ENCODE results near the gene ATP13A1.

Gene ATP13A1

DNA sequence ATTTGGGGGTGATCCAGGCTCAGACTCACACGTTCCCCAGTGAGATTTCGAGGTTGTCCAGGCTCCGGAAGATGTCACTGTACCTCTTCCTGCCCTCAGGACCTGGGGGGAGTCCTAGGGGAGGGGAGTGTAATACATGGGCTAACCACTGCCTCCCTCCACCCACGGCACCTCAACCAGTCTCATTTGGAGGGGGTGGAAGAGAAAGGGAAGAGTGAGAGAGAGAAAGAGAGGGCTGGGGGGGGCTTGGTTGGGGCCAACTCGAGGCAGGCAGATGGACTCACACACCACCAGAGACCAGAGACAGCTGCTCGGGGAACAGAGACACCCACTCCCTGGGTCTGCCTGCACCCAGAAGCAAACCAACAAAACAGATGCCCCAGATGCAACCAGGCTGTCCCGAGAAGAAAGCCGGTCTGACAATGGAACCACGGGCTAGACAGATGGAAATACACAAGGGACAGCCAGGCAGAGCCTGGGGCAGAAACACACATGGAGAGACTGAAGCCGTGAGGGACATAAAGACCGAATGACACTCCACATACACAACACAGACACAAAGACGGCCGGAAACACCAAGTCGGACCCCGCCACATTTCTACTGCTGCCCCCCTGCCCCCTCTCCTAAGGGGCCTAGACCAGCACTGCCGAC, 20.8 kb downstream of the ATP13A1 start:
- DNase-seq, result peak; percentile 58

DNA sequence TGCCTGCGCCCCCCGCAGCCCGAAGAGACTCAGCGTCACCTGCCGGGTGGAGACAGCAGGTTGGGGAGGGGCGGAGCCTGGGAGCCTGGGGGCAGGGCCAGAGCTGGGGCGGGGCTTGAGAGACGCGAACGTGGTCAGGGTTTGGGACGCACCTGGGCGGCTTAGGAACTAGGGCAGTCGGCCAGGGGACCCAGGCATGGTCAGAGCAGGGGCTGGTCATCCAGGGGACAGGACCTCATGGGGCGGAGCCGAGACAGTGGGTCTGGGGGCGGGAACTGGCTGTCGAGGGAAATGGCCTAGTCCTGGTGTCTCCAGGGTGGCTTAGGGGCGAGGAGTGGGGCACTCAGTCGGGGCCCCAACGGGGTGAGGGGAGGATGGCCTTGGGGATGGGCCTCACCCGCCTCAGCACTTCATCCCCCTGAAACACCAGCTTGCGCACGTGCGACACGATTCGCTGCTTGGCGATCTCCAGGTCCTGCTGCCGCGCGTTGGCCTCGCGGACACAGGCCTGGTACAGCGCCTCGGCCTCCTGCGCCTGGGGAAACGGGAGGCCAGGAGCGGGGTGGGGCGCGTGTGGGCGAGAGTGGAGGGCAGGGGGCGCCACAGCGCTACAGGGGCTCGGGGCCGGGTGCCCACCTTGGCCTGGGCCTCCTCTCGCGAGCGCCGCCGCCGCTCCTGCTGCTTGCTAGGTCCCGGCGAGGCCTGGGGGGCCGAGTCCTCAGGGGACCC, 25.8 kb downstream of the ATP13A1 start:
- no peak for DNase-seq

DNA sequence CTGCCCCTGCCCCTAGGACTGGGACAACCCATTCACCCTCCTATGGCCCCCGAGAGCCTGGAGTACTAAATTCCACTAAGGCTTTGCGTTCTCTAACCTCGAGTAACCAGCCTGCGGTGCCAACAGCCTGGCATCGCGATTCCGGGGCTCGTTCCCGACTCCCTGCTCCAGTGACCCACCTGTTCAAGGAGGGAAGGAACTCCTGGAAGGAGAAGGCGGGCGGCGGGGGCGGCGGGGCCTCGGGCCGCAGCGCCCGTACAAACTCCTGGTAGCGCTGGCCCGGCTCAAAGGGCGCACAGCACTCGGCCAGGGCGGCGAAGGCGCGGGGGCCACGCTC, 26.3 kb downstream of the ATP13A1 start:
- no peak for DNase-seq

DNA sequence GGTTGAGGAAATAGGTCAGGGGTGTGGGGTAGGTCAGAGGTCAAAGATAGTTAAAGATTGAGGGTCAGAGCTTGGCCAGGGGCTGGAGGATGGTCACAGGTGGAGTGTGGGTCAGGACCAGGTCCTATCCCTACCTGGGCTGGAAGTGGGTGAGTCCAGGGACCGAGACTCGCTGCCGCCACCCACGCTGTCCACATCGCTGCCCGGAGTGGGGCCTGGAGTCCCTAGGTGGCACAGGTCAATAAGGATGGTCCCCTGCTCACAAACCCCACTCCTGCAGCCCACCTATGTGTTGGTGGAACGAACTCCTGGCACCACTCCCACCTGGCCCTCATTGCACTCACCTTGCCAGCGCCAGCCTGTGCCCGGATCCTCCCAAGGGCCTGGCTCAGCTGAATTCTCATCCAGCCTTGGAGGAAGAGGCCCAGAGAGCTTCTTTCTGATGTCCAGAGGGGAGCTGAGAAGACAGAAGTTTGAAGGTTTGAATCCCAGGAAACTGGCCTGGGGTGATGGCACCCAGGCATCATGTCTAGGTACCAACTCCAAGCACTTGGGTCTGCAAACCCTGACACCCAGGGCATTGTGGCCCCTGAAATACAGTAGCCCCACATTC, 26.8 kb downstream of the ATP13A1 start:
- no peak for DNase-seq

DNA sequence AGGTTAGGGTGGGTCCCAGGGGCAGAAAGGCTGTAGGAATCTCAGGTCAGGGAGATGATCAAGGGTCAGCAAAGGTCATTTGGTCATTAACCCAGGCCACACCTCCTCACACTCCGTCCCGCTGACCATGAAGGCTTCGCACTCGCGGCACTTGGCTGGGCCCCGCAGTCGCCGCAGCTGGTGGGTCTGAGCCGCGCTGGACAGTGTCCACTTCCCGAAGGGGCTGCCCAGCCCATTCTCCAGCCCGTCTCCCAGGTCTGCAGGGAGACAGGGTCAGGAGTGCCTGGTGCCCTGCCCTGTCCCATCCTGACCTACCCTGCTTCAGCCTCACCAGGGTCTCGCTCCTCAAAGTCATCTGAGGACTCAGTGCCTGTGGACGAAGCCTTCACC, 28.2 kb downstream of the ATP13A1 start:
- DNase-seq, result no peak

GRCh38 chr19:19634516-19635312, 28.8 kb downstream of the ATP13A1 start:
- no peak for DNase-seq

DNA sequence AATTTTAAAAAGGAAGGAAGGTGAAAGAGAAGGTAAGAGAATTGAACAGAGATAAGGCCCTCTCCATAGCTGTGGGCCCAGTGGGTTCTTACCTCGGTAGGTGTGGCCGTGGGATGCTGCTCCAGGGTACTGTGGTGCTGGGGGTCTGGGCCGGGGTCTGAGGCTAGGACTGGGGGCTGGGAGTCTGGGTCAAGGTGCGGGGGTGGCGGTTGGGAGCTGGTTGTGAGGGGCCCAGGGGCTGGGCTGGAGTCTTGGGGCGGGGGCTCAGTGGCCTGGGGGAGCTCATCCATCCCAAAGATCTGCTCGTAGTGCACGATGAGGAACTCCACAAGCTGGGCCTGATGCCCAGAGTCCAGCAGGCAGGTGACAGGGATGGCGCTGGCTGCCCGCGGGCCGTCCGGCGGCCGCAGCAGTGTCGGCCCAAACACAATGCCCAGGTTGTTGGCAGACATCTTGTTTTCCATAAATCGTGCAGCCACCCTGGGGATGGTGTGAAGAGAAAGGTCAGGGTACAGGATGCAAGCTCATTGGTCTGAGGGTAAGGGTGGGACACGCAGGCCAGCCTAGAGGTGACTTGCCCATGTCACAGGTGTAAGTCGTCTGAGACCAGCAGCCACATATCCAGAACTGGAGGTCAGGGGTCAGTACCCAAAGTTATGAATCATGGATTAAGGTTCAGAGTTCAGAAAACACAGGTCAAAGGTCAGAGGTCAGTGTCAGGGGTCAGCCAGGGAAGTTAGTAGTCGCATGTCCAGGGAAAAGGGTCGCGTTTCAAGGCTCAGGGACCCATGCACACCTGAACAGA, 29.6 kb downstream of the ATP13A1 start:
- DNase-seq, result no peak

DNA sequence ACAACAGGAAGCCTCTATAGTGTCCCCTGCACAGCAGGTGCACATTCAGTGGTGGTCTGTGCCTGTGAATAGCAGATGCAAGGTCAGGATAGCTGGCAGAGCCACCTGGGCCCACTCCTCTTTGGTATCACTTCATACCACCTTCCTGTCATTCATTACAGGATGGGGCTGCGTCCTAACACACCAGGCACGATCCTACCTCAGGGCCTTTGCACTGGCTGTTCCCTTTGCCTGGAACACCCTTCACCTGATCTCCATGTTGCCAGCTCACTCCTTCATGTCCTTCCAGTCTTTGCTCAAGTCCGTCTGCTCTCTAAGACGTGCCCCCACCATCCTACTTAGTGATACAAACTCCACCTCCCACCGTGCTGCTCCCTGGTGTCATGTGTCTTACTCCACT, 30.8 kb downstream of the ATP13A1 start:
- no peak for DNase-seq

- no peak for DNase-seq
These were observed 32.1 kb downstream of the ATP13A1 start for GRCh38 chr19:19631346-19631745.

DNA sequence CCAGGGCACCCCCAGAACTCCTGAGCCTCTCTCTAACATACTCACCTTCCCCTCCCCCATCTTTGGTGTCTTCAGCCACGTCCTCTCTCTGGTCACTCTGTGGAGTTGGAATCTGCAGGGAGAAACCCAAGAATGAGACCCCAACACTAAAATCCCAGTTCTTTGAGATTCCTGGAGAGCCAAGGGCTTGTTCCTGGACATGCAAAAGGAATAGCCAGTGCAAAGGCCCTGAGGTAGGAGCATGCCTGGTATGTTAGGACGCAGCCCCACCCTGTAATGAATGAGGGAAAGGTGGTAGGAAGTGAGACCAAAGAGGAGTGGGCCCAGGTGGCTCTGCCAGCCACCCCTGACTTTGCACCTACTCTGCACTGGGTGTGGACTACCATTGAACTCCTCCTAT, 33.0 kb downstream of the ATP13A1 start:
- DNase-seq, result no peak

- no peak for DNase-seq
These were observed 33.4 kb downstream of the ATP13A1 start for GRCh38 chr19:19630062-19630414.

GRCh38 chr19:19628501-19629134, 34.9 kb downstream of the ATP13A1 start:
- peak; percentile 40 for DNase-seq

DNA sequence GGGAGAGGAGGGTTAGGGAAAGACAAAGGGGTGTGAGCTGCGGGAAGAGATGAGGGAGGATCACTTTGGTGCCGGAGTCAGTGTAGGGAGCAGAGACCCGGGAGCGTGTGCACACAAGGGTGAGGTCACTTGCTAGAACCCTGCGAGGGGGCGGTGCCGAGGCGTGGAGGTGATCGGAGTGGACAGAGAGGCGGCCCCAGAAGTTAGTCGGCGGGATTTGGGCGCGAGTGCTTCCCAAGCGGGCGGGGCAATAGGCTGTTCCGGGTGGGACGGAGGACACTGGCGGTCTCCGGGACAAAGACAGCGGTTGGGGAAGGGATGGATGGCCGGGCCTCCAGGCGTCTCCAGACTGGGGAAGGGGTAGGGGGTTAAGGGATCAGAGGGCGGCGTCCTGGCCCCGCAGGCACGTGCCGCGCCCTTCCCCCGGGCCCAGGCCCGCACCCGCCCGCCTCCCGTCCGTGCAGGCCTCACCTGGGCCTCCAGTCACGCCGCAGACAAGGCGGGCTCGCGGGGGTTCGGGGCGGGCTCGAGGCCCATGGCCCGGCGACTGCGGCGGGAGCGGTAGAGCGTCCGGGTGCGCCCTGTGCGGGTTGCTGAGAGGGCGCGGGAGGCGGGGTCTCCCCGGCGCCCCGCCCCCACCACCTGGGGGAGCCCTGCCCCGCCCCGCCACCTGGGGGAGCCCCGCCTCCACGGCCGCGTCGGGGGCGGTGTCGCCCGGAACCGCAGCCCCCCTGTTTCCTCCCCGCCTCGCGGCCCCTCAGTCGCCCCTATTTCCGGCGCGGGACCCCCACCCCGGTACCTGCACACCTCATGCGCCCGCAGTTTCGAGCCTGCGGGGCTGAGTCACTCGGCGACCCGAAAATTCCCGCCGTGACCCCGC, 35.6 kb downstream of the ATP13A1 start, which contains the start of gene LPAR2:
Gene LPAR2, minus strand, starts transcription at position 600 of the 880 bp plus-strand sequence. CDS start 945 bp downstream, outside the sequence.
- peak; percentile 79 for DNase-seq

DNA sequence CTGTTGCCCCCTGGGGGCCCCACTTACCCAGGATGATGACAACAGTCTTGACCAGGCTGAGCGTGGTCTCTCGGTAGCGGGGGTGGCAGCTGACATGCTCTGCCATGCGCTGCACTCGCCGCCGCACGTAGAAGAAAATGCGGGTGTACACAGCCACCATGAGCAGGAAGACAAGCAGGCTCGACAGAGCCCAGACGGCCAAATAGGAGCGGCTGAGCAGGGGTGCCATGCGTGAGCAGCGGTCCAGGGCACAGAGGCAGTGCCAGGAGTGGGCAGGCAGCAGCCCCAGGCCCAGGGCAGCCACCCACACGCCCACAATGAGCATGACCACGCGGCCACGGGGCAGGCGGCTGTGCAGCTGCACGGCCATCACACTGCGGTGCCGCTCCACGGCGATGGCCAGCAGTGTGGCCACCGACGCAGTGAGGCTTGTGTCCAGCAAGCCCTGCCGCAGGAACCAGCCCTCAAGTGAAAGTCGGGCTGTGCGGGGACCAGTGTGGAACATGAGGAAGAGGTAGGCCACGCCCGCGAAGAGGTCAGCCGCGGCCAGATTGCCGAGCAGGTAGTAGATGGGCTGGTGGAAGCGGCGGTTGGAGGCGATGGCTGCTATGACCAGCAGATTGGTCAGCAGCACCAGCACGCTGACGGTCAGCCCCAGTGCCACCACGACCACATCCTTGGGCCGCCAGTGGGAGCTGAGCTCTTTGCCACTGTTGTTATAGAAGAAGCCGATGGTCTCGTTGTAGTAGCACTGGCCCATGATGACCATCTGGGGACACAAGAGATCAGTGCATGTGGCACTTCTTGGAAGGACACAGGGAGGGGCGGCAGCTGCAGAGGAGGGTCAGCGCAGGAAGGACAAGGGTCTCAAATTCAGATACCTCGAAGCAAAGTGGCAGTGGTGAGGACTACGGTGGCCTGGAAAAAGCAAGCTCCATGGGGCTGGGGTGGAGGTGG, 36.7 kb downstream of the ATP13A1 start:
- DNase-seq, result no peak

DNA sequence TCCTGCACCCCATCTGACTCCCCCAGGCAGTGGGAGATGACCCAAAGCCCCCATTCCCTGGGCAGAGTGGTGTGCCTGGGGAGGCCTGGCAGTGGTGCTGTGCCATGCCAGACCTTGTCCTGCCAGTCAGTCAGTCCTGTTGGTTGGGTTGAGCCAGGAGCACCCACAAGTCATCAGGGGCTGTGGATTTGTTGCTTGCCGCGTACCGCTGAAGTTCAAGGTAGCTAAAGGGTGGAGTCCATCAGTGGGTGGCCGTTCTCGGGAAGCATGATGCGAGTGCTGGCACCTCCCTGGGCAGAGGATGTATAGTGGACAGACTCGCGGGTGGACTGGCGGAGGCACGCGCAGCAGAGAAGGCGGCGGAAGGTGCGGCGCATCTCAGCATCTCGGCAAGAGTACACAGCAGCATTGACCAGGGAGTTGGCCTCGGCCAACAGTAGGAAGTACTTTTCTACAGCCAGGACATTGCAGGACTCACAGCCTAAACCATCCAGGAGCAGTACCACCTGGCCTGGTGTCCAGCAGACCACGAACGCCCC, 39.4 kb downstream of the ATP13A1 start:
- DNase-seq, result no peak

- DNase-seq, result no peak
These were observed 40.1 kb downstream of the ATP13A1 start for GRCh38 chr19:19623383-19623782.

DNA sequence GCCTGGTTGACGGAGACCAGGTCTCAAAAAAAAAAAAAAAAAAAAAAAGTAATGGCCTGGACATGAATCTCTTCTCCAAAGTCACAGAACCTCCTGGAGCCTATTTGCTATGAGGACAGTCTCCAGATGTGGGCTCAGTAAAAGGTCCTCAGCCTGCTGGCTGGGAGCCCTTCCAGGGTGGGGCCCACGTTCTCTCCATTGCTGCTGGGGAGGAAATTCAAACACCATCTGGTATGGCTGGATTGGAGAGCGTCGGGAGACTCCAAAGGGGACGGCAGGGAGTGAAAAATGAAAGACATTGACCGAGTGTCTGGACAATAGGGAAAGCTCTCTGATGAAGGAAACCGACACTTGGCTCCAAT, 43.6 kb downstream of the ATP13A1 start:
- DNase-seq, result no peak

DNA sequence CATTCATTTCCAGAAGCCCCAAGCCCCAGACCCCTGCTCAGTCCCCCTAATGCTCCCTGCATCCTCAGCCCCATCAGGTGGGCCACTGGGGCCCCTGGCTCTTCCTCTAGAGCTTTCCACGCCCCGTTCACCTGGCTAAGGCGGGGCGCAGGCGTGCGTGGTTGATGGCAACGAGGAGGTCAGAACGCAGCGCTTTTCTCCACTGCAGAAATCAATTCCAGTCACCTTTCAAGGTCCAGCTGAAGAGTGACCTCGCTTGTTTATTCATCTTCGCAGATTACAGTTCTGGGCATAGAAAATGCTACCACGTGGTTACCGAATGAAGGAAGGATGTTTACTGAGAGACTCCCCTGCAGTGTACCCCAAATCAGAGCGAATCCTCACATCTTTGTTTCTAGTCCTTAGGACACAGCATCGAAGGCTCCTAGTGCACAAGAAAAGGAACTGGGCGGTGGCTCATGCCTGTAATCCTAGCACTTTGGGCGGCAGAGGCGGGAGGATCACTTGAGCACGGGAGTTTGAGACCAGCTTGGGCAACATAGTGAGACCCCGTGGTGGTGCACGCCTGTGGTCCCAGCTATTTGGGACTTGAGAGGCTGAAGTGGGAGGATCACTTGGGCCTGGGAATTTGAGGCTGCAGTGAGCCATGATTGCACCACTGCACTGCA, 44.2 kb downstream of the ATP13A1 start:
- DNase-seq, result no peak
